ENCODE data around the gene CDKL1. TPM values are rescaled to one million over a fixed set of nuclear protein-coding genes. Genes with fewer than 3 reads are reported as not detected.
"Not testable (repeated sequence)": the region's sequence is repeated elsewhere in the genome, so short reads cannot be mapped to it uniquely, and the experiment has no call there.

CDKL1 gene
- total and polyA plus RNA-seq, 11 donors = 0.34 to 7.0 (median 2.5) TPM

DNA sequence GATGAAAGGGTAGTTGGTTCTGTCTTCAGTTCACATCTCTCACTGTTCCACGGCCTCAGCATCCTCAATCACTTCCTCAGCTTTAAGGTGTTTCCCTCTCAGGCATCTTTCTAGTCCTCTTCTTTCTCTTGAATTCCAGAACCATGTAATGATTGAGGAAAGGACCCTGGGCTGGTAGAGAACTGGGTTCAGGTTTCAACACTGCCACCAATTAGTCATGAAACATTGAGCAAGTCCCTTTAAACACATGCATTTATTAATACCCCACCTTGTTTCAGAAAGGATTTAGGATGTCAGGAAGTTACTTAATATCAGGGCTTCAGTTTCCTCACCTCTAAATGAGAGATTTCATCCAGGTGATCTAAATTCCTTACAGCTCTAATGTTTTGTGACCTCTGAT lies 77.4 kb downstream of the CDKL1 start:
- peak overlapping the region in 1 of 12 donors; percentile 77 for H3K27ac ChIP-seq
- TF ChIP-seq POLR2A (IDR thresholded peaks at IDR 0.05) = no peak
- TF ChIP-seq, protein P1, sequence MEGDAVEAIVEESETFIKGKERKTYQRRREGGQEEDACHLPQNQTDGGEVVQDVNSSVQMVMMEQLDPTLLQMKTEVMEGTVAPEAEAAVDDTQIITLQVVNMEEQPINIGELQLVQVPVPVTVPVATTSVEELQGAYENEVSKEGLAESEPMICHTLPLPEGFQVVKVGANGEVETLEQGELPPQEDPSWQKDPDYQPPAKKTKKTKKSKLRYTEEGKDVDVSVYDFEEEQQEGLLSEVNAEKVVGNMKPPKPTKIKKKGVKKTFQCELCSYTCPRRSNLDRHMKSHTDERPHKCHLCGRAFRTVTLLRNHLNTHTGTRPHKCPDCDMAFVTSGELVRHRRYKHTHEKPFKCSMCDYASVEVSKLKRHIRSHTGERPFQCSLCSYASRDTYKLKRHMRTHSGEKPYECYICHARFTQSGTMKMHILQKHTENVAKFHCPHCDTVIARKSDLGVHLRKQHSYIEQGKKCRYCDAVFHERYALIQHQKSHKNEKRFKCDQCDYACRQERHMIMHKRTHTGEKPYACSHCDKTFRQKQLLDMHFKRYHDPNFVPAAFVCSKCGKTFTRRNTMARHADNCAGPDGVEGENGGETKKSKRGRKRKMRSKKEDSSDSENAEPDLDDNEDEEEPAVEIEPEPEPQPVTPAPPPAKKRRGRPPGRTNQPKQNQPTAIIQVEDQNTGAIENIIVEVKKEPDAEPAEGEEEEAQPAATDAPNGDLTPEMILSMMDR (IDR thresholded peaks at IDR 0.05) = no peak
- DNase-seq (no peak), ATAC-seq (no peak)
- no peaks in the 10 kb centered on the region for H3K9me3 ChIP-seq
- H3K36me3 ChIP-seq = peaks cover 0 to 16% (median 8%) of the 10 kb centered on the region in 9 donors
- no peaks in the 10 kb centered on the region for H3K27me3 ChIP-seq
- peaks cover 0 to 28% (median 8%) of the 10 kb centered on the region in 12 donors for H3K4me1 ChIP-seq
- H3K4me3 ChIP-seq = no peak overlapping the region
- intact Hi-C loops (cut with DNase I) = loop anchor here in 1 of 10 donors (1.0 kb wide), 1 partner anchor 213 kb away; the partner anchor contains the start of gene MAP4K5
- 68 to 89% (median 83%) methylated on average over 1 of the region's 1 CpG for WGBS, 4 donors

DNA sequence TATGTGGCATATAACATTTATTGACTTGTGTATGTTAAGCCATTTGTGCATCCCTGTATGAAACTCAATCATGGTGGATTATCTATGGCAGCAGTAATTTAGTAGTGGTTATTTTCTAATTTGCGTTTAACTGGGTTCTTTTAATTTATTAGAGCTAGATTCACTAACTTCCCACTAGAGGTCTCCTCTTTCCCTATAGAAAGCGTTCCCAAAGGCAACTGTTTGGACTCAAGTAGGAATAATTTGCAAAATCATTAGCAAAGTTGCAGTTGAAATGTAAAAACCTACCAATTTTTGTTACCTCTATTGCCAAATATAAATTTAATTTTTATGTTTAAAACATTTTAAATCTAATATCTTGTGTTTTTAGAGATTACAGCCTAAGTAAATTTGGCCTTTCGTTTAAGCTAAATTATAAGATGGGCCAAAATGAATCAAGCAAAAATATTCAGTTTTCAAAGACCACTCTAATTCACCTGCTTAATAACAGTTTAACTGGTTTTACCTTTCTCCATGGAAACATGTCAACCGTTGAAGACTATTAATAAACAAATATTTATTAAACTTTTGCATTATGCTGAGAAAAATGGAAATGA lies 78.6 kb downstream of the CDKL1 start:
- ATAC-seq (no peak), DNase-seq (no peak)
- intact Hi-C loops (cut with DNase I) = no loop called here
- 40 to 55% (median 46%) methylated on average over 4 of the region's 4 CpGs for WGBS, 4 donors
- peaks cover 0 to 6% (median 0%) of the 10 kb centered on the region in 9 donors for H3K36me3 ChIP-seq
- no peaks in the 10 kb centered on the region for H3K9me3 ChIP-seq
- no peaks in the 10 kb centered on the region for H3K27me3 ChIP-seq
- H3K4me1 ChIP-seq = peaks cover 0 to 32% (median 12%) of the 10 kb centered on the region in 12 donors
- no peak for TF ChIP-seq POLR2A (IDR thresholded peaks at IDR 0.05)
- TF ChIP-seq, protein P1 (IDR thresholded peaks at IDR 0.05) = peak; percentile 39 to 77 (median 64)
- H3K27ac ChIP-seq = no peak overlapping the region
- H3K4me3 ChIP-seq = no peak overlapping the region

DNA sequence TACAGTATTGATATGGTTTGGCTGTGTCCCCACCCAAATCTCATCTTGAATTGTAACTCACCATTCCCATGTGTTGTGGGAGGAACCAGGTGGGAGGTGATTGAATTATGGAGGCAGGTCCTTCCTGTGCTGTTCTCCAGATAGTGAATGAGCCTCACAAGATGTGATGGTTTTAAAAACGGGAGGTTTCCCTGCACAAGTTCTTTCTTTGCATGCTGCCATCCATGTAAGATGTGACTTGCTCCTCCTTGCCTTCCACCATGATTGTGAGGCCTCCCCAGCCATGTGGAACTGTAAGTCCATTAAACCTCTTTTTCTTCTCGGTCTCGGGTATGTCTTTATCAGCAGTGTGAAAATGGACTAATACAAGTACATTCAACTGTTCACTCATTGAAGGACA lies 82.6 kb downstream of the CDKL1 start:
- intact Hi-C loops (cut with DNase I) = loop anchor here in 3 of 10 donors (5.0 kb wide), 2 partner anchors 82 to 83 kb away; partner anchors contain the start of genes SOS2 (in 3 of the 3) and CDKL1 (in 1 of the 3)
- 93 to 100% (median 97%) methylated on average over 3 of the region's 3 CpGs for WGBS, 4 donors

DNA sequence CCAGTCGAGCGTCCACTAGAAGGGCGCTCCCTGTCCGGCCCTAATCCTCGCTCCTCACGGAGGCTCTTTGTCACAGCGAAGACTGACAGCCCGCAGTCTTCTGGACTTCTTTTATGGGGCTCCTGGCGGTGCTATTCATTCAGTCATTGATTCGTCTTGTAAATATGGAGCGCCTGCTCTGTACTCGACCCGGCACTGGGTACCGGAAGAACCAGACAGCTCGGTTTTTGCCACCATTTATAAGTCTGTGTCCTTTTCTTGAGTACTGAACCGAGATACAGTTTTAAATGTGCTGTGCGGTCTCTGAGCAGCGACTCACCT lies 84.0 kb downstream of the CDKL1 start:
- WGBS, 4 donors = 1 to 28% (median 4%) methylated on average over 4 to 18 of the region's 18 CpGs
- intact Hi-C loops (cut with DNase I) = loop anchor here in 3 of 10 donors (5.0 kb wide), 2 partner anchors 80 to 85 kb away; partner anchors contain the start of genes SOS2 (in 3 of the 3) and CDKL1 (in 1 of the 3)
- Histone ChIP-seq H3K9me3 (no peaks in the 10 kb centered on the region), H3K4me3 (peak overlapping the region; percentile 64 to 96 (median 84)), H3K36me3 (no peaks in the 10 kb centered on the region), H3K27ac (peak overlapping the region; percentile 67 to 95 (median 93)), H3K27me3 (no peaks in the 10 kb centered on the region), H3K4me1 (peaks cover 0 to 21% (median 17%) of the 10 kb centered on the region in 12 donors)
- TF ChIP-seq POLR2A (IDR thresholded peaks at IDR 0.05) = no peak
- ATAC-seq (peak in 2 of 4 donors; percentile 2 to 32), DNase-seq (no peak)

More for the DNA sequence above, 82.6 kb downstream of the CDKL1 start:
- H3K9me3 ChIP-seq, DNase-seq, H3K4me3 ChIP-seq, H3K27ac ChIP-seq, ATAC-seq, H3K27me3 ChIP-seq, H3K36me3 ChIP-seq: not testable (repeated sequence)
- H3K4me1 ChIP-seq = peaks cover 0 to 27% (median 18%) of the 10 kb centered on the region in 12 donors

DNA sequence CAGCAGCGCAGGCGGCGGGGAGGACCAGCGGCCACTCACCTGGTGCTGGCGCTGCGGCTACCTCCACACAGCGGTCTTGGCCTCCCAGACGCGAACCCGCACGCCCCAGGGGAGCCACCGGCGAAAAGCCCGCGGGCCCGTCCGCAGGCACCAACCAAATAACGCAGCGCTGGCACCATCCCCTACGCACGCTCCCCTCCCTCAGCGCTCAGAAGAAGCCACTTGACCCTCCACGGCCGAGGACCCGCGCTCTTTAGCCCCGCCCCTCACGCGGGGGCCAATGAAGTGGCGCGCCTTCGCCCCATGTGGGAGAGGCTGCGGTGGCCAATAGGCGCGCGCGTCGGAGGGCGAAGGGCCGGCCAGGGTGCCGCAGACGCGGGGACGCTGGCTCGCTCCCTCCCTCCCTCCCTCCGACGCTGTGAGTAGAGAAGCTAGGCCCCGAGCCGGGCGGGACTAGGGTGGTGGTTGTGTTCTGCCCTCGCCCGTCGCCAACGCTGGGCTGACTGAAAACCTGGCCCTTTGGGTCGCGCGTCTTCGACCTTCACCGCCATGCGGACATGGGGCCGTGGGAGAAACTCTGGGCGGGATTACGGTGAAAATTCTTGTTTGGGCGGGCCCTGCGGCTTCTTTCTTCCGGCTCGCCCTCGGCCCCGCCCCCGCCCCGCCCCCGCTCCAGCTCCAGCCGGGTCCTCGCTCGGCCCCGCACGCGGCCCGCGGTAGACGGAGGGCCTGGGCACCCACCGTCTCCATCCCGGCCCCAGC lies 84.5 kb downstream of the CDKL1 start, which contains the start of the genes DMAC2L and L2HGDH:
Gene DMAC2L, plus strand, starts transcription at position 353 of the 762 bp plus-strand sequence. CDS start 9,164 bp downstream, outside the sequence.
Gene L2HGDH, minus strand, starts transcription at position 258 of the 762 bp plus-strand sequence. Its CDS starts 79 bp downstream, at position 179.
- TF ChIP-seq POLR2A (IDR thresholded peaks at IDR 0.05) = peak in 1 of 2 donors; percentile 77
- TF ChIP-seq, protein P1 (IDR thresholded peaks at IDR 0.05) = peak in 7 of 12 donors; percentile 6 to 57 (median 33)
- Histone ChIP-seq H3K9me3 (no peaks in the 10 kb centered on the region), H3K4me1 (peaks cover 0 to 21% (median 15%) of the 10 kb centered on the region in 12 donors), H3K4me3 (peak within 1 kb of the TSS; percentile 64 to 96 (median 84)), H3K27me3 (no peaks in the 10 kb centered on the region), H3K27ac (peak within 1 kb of the TSS; percentile 67 to 95 (median 93)), H3K36me3 (no peaks in the 10 kb centered on the region)
- 0 to 1% (median 1%) methylated on average over 24 to 83 of the region's 83 CpGs for WGBS, 4 donors
- DNase-seq = peak; percentile 93 to 96 (median 95)
- peak; percentile 99 for ATAC-seq
- intact Hi-C loops (cut with DNase I) = loop anchor here in 3 of 10 donors (5.0 kb wide), 2 partner anchors 80 to 85 kb away; partner anchors contain the start of genes SOS2 (in 3 of the 3) and CDKL1 (in 1 of the 3)

Measured in heart left ventricle (tissue), 16 donors.